CD4-positive, alpha-beta T cell treated with Interferon gamma for 1 hour (primary cell): ENCODE measurements around the gene TSPOAP1.
A peak's percentile ranks its signal among the peaks of the same experiment; 100 is the strongest.

ENCODE experiments used
- DNase-seq: peaks from one replicate; pipeline ENCODE4 v3.0.0-alpha.2; 2020

The TSPOAP1 gene

DNA sequence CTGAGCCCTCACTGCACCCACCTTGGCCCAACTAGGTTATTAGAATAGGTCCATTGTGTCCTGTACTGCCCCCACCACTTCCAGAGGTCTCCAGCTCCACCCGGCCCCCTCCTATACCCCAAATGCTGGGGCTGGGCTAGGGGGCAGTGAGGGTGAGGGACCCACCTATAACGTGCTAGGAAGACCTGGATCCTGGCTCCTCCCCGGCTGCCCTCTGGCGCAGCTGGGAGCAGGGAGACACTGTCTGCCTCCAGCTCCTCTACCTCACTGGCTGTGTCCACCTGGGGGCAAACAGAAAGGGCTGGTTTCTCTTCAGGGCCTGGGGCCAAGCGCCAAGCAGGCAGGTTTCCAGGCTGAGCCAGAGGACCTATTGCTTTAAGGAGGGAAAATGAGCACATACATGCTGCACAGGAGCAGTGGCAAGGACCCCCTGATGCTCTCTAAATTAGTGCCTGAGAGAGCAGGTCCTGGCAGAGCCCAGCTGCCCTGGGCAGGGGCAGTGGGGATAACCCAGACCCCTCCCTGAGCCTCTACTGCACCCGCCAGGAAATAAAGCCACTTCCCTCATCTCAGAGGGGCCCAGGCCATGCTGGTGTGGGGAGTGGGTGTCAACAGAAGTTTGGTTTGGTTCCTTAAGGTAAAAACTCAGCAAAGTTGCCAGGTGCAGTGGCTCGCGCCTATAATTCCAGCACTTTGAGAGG, 12.2 kb downstream of the TSPOAP1 start:
- DNase-seq: no peak

DNA sequence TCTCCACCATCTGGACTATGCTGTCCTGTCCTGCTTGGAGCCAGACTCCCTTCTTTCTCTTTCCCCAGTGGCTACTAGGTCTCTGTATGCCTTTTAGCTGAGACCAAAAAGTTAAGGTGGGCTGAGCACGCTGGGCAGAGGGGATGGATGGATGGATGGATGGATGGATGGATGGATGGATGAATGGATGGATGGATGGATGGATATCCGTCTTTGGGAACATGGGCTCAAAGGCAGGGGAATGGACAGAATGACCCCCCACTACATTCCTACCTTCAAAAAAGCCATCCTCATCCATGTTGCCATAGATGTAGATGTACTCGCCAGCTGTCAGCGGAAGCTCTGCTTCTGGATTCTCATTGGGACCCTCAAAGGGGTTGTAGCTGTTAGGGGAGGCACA, 12.8 kb downstream of the TSPOAP1 start:
- DNase-seq: no peak

DNA sequence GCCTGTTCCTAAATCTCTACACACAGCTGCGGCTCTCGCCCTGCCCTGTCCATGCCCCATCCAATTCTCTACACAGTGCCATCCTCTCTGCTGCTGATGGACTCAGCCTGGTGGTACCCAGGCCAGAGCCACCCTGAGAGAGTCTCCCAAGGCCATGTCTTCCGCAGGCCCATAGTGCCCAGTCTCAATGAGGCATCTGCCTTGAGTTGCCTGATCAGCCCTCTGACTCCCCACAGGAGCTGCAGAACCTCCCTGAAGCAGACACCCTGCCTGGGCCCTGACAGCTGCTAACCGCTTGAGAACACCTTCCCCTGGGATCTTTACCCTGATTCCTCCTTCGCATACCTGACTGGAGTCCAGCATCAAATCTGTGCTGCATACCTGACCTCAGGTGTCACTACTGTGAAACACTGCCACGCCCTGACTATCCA, 13.3 kb downstream of the TSPOAP1 start:
- no peak for DNase-seq

DNA sequence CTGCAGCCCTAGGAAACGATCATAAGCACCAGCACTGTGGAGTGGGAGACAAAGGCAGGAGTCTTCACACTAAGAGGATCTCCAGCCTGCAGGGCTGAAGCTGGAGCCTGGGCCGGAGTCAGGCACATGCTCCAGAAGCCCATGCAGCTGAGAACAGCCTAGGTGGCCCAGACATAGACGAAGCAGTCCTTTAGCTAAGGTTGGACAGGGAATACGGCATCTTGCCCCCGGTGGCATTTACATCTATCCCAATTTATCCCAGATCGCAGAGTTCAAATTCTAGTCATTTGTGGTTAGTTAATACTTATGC, 13.9 kb downstream of the TSPOAP1 start:
- DNase-seq: no peak

DNA sequence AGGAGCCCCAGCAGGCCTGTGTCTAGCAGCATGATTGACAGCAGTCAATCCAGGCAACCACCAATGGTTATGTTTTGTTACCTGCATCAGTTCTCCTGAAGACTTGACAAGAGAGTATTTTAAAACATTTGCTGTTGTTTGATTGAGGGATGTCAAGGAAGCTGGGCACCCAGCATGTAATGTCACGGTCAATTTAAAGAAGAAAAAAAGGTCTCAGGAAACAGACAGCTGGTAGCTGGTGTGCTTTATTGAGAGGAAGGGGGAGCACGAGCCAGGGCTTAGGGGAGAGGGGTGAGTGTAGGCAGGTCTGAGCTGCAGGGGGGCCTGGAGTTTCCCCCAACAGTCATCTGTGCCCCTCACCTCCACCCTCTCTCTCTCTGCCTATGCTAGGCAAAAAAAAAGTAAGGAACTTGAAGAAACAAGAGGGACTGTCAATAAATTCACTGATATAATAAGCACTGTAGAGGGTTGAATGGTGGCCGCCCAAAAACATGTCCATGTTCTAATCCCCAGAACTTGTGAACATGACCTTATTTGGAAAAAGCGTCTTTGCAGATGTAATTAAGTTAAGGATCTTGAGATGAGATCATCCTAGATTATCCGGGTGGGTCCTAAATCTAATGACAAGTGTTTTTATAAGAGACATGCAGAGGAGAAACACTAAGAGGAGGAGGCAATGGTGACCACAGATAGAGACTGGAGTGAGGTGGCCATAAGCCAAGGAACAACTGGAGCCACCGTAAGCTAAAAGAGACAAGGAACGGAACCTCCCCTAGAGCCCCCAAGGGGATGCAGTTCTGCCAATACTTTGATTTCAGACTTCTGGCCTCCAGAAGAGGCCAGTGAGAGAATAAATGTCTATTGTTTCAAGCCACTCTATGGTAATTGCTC, 14.5 kb downstream of the TSPOAP1 start:
- DNase-seq: no peak

DNA sequence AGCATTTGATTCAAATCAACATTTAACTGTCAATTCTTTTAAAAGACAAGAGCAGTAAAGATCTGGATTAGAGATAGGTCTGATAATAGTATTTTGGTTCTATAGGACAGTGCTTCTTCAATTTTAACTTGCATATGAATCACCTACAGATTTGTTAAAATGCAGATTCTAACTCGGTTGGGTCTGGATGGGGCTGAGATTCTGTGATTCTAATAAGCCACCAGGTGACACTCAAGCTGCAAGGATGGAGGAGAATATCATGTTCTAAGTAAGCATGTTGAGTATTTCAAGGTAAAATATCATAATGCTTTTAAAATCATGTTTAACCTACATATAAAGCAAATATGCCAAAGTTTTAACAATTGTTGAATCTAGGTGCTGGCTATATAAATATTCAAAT, 15.8 kb downstream of the TSPOAP1 start:
- no peak for DNase-seq

DNA sequence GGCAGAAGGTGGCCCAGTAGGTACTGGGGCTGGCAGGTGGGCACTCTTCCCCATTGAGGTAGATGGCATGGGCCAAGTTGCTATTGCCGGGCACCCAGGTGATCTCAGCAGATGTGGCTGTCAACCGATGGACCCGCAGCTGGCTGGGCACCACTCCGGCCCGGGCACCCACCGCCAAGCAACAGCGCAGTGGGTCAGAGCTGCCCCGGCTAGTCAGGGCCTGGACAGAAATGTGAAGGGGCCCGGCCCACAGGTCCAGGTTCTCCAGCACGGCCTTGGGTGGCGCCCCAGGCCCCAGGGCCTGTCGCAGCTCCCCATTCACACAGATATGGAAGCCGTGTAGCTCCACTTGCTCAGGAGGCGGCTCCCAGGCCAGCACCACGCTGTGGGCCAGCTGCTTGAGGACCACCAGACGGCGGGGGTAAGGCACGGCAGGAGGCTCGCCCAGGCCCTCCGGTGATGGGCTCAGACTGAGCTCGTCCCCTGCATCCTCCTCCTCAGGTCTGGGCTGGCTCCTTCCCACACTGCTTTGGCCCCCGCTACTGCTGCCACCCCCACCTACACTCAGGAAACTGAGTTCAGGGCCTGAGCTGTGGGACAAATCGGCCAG, 16.5 kb downstream of the TSPOAP1 start:
- DNase-seq: no peak

DNA sequence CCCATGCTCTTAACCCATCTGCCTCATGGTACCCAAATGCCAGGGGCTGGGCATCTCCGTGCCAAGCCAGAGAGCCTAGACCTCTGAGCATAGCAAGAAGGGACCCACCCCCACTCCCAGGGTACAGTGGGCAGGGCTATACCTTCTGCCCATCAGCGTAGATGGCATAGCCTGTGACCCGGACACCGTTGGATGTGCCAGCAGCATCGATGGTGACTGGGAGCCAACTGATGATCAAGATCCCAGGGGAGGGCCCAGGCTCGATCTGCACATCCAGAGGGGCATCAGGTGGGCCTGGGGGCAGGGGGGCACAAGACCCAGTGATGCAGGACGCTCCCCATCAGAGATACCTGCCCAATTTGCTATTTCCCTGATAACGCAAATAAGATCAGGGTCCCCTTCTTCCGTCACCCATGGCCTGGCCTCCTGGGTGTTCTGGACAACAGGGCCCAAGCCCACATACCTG, 17.1 kb downstream of the TSPOAP1 start:
- DNase-seq: no peak

DNA sequence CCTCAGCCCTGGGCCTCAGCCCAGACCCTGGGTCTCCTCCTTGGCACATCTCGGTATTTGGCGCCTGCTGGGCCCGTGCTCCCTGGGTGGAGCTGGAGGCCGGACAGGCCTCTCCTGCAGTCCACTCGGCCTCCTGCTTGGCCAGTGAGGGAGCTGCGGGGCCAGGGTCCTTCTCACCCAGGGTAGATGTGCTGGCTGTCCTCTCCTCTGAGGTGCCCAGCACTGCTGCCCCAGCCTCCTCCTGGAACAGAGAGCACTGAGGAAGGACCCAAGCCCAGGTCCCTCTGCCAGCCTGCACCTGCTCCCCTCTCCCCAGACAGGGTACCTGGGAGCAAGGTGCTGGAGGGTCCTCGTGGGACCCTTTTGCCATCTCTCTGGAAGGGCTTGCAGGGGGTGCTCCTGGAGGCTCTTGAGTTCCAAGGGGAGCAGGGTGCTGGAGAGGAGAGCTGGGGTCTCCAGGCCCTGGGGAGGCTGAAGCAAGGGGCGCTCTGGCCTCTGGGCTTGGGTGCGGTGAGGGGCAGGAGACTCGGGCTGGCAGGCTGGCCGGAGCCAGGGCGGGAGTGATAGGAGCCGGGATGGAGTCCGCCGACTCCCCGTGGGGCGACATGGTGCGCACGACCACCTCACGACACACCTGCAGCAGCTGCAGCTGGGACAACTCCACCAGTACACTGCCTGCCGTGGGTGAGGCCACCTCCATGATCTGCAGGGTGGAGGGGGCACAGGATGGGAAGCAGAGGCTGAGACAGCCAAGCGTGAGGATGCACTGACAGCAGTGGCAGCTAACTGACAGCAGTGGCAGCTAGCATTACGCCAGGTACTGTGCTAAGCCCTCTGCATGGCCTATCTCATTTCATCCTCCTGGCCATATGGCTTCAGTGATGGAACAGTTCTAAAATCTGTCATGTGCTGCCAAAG, 17.8 kb downstream of the TSPOAP1 start:
- DNase-seq: no peak

DNA sequence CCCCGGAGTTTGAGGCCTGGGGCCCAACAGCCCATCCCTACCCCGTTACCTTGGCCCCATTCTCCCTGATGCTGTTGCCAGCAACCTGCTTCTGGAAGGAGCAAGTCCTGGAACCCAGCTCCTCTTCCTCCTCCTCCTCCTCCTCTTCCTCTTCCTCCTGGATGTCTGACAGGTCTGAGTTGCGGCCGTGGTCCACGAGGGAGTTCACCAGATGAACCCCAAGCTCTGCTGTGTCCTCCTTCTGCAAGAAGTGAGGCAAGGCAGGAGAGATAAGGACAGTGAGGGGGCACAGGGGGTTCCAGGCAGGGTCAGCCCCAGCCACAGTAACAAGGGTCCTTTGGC, 18.7 kb downstream of the TSPOAP1 start:
- no peak for DNase-seq

DNA sequence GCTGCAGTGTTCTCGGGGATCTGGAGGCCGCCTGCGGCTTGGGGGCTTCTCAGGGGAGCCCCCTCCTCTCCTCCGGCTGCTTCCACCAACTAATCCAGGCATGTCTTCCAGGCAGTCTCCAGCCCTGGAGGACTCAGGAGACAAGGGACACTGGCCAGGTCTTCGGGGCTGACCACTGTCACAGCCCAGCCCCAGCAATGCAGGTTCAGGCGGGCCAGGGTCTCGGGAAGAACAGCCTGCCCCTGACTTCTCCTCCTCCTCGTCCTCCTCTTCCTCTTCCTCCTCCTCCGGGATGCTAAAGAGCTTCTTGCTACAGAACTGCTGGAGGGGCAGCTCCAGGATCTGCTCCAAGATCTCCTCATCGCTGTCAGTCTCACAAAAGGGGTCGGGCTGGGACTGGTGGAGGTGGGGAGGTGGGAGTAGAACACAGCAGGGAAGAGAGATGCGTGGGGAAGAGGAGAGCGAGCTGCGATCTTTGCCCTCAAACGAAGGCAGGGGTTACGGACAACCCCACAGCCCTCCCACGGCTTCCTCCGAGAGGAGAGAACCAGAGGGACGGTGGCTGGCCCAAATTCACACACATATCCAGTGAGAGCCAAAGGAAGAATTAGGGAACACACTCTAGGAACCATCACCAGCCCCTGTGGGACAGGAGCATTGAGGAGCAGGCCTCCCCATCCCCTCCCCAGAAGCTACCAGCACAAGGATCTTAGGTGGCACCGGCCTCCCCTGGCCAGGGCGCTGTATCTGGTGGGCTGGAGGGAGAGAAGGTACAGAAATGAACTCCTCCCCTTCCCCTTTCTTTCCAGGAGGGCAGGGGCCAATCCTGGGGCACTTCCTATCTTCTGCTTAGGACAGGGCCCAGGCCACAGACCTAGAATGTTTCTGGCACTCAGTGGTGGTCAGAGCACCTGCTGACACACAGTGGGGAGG, 19.3 kb downstream of the TSPOAP1 start:
- DNase-seq: no peak

DNA sequence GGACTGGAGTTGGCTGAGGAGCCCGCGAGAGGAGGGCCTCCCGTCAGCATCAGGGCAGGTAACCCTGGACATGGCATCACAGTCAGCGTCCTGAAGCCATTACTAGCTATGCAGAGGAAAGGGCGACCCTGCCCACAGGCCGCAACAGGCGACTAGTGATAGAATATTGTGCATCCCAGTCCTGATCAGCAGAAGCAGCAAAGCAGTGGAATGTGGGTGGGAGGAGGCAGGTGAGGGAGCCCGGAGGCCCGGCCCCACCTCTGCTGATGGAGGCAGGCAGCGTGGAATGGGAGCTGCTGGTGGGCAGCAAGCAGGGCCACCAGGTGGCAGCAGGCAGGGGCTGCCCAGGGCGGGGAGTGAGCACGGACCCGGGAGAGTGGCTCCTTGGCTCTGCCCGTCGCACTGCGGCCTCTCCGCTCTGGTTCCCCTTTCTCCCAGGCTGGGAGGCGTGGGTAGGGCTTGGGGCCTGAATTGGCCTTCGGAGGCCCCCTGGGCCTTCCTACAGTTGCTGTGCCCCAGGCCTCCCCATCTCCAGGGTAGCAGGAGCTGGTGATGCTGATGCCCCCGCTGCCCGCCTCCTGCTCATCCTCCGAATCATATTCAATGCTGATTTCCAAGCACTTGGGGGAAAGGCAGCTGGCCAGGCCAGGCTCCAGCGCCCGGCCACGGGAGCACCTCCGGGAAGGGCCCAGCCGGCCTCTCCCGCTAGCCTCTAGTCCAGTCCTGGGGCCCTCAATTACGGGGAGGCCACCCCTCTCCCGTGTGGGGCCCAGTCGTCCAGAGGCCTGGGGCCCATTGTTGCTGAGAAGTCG, 20.2 kb downstream of the TSPOAP1 start:
- peak; percentile 25 for DNase-seq

DNA sequence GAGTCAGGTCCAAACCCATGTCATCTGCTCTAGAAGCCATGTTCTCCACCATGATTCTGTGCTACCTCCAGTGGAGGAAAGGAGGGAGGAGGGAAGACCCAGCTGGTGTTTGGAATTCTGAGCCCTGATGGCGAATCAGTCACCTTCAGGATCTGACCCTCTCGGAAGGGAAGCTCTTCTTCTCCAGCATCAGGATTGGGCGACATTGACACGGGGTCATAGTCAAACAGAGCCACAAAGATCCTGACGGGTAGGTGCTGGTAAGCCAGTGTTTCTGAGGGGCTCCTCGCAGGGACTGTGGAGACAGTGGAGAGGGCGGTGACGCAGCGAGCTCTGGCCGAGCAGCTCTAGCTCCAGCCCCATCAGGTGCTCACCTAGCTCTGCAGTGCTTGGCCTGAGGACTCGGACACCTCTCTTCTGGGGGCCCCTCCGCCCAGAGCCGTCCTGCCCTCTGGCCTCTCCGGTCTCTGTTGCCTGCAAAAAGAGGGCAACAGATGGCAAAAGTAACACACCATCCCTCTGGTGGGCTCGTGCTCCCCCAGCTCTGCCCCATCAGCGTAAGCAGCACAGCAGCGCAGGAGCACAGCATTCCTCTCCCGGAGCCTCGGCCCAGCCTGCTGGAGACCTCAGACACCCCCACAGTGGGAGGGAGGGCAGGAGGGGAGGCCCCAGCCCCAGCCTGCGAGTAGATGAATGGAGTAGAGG, 21.0 kb downstream of the TSPOAP1 start:
- no peak for DNase-seq

DNA sequence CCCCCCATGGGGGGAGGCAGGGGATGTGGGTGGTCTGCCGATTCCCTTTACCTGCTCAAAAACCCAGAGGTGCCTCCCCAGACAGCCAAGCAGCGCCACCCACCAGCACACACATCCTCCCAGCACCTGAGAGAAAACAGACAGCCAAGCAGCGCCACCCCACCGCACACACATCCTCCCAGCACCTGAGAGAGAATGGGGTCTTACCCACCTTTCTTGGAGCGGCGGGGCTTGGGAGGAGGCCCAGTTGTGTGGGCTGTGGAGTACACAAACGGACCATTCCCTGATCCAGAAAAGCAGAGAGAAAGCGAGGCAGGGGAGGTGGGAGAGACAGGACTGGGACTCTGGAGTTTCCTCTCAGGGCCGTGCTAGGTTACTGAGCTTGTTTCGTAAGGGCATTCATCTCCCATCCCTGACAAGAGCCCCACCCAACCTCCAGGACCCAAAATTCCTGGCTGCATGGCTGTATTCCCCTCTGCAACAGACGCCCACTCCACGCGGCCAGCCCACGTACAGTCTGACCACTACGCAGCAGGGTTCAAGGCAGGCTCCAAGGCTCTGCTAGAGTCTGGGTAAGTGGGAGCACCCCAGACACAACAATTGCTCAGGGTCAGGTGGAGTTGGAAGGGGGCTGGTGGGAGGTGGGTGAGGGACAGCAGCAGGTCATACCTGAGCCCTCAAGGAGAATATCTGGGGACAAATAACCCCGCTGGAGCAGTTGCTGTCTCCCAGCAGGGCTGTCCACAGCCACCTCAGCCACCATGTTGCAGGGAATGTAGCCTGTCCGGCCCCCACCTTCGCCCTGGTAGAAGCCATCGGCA, 22.3 kb downstream of the TSPOAP1 start:
- DNase-seq: no peak

DNA sequence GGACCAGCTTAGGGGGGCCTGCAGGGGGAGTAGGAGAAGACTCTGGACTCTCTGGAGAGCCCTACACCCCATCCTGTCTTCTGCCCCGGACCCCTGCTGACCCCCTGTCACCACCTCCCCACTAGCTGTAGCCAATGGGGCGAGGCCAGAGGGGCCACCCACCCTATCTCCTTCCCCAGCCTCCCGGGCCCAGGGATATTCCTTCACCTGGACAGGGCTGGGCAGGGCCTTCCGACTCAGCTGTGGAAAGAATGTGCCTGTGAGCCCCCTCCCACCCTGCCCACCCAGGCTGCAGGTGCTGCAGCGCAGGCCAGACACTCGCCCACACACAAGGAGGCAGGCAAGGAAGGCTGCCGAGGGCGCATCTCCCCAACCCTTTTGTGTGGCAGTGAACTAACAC, 23.0 kb downstream of the TSPOAP1 start:
- DNase-seq: no peak

DNA sequence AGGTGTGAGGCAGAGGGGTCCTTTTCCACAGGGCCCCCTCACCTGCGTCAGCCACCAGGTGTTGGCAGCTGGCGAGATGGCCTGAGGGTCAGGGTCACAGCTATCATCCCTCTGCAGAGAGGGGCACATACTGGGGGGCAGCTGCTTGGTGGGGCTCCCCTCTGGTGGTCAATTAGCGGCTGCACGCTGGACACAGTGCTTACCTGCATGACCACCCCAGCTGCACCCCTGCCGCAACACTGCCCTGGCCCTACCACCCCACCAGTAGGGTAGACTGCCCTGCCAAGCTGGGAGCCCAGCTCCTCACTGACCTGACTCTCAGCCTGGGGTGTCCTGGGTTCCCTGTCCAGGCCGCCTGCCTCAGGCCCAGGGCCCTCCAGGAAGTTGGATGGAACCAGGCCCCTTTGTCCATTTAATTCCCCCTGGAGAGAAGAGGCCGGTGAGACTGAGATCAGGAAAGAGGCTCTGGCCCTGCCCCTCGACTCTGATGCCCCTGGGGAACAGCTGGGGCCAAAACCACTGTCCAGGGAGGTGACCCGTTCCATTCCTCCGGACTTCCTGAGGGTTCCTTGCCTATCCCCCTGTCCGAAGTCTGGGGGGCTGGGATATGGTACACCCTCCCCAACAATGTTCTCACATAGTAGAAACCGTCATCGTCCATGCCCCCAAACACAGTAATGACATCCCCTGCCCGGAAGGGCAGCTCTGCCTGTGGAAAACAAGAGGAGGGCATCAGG, 23.7 kb downstream of the TSPOAP1 start:
- DNase-seq: no peak

DNA sequence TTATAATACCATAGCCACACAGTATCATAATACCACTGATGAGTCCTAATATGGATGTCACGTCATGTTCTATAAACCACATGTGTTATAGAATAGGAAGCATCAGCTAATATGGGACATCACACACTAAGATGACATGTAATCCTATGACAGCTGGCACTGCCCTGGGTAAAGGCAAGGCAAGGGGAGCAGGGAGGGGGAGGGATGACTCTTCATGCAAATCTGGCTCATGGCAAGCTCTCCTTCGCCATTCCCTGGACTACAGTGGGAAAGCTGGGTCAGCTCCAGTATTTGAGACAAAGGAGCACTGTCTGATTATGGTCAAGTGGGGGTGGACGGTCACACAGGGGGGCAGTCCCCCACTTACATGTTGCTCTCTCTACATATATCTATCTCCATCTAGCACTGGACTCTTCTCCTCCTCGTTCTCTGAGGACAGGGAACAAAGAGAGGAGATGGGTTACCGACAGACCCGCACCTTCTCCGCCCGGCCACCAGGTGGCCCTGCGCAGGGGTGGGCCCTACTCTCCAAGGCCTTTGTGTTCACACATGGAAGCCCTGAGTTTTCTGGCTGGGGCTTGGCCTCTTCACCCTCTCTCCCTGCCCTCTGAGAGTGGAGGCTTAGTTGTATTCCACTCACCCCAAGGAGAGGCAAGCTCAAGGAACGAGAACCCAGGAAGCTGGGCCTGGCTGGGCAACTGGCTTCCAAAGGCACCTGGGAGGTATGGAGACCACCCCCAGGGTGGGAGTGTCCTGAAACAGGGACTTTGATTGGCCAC, 24.4 kb downstream of the TSPOAP1 start:
- DNase-seq: peak; percentile 65
